OCI-LY3 (cell line): ENCODE data around the gene GNL1.

Experiments used
- H2AFZ ChIP-seq: fragments of 200-600, 300-600 bp; shearing (Covaris generic); 2 replicates; pipeline ENCODE4 v1.6.0; 2014; ENCODE audit warnings: antibody characterized with exemption, low read depth, low read length
- H3K27ac ChIP-seq: fragments of 200-600, 300-600 bp; sonication (generic); 2 replicates; pipeline ENCODE4 v1.5.1; 2014; ENCODE audit warnings: mild to moderate bottlenecking, low read length, moderate library complexity, mixed read lengths
- H3K27me3 ChIP-seq: fragments of 200-600, 300-600 bp; sonication (generic); 2 replicates; pipeline ENCODE4 v1.6.1; 2014; ENCODE audit warnings: low read depth, low read length, mixed read lengths
- H3K36me3 ChIP-seq: fragments of 200-600, 300-600 bp; sonication (generic); replicated peaks from 2 replicates; pipeline ENCODE3; 2014; ENCODE audit warnings: low read depth, low read length, mixed read lengths
- H3K4me1 ChIP-seq: fragments of 300-600, 200-600 bp; sonication (generic); 2 replicates; pipeline ENCODE4 v1.6.1; 2014; ENCODE audit warnings: low read length, mixed read lengths
- H3K4me2 ChIP-seq: fragments of 200-600, 300-600 bp; sonication (generic); 2 replicates; pipeline ENCODE4 v1.6.1; 2014; ENCODE audit warnings: low read length, mixed read lengths
- H3K4me3 ChIP-seq: fragments of 300-600, 200-600 bp; sonication (generic); 2 replicates; pipeline ENCODE4 v1.5.1; 2014; ENCODE audit warnings: antibody characterized with exemption, mild to moderate bottlenecking, low read length, moderate library complexity
- H3K79me2 ChIP-seq: fragments of 300-600, 200-600 bp; shearing (Covaris generic); 2 replicates; pipeline ENCODE4 v1.6.1; 2014; ENCODE audit warnings: mild to moderate bottlenecking, low read length, mixed read lengths
- H3K9ac ChIP-seq: fragments of 300-600, 200-600 bp; shearing (Covaris generic); 2 replicates; pipeline ENCODE4 v1.6.0; 2014; ENCODE audit warnings: mild to moderate bottlenecking, low read length, moderate library complexity
- H3K9me3 ChIP-seq: fragments of 200-600, 300-600 bp; shearing (Covaris generic); 2 replicates; pipeline ENCODE4 v1.6.1; 2014; ENCODE audit warnings: low read length, mixed read lengths; ENCODE audit not compliant: insufficient read depth
- H4K20me1 ChIP-seq: fragments of 200-600, 300-600 bp; sonication (generic); 2 replicates; pipeline ENCODE4 v1.6.1; 2016; ENCODE audit warnings: low read length, mixed read lengths; ENCODE audit not compliant: insufficient read depth
- EZH2phosphoT487 ChIP-seq: fragments of 200-600 bp; shearing (Covaris generic); IDR thresholded peaks from 2 replicates; pipeline ENCODE4 v1.6.1; 2018; ENCODE audit warnings: antibody characterized with exemption, mixed run types, low read depth
- TF ChIP-seq, protein P1 (sequence below): fragments of 200-600, 300-600 bp; sonication (generic); IDR thresholded peaks from 2 replicates; pipeline ENCODE4 v1.5.1; 2014; ENCODE audit warnings: antibody characterized with exemption, low read length, low read depth

GNL1 gene

DNA sequence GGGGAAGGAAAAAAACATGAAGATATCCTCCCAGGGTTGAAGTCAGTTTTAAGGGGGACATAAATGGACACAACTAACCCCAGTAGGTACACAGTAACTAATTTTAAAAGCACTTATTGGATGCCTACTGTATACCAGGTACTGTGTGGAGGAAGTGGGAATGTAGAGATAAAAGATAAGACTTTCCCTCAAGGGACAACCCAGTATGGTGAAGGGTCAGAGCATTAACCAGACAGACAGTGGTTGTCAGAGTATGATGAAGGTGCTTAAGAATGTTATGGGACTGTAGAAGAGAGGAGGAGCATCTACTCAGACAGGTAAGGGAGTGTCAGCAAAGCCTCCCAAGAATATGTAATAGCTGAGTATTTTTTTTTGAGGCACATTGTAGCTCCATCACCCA, 15.9 kb upstream of the GNL1 start:
- Histone ChIP-seq H3K27me3 (no peaks in the 10 kb centered on the region), H2AFZ (no peak overlapping the region), H3K36me3 (no peaks in the 10 kb centered on the region), H3K9ac (peak overlapping the region; percentile 86), H4K20me1 (peaks cover 31% of the 10 kb centered on the region), H3K9me3 (no peaks in the 10 kb centered on the region), H3K27ac (no peak overlapping the region), H3K4me1 (peaks cover 20% of the 10 kb centered on the region), H3K79me2 (peaks cover 55% of the 10 kb centered on the region), H3K4me3 (peak overlapping the region; percentile 99), H3K4me2 (peak overlapping the region; percentile 96)
- no peak for TF ChIP-seq EZH2phosphoT487
- TF ChIP-seq, protein P1, sequence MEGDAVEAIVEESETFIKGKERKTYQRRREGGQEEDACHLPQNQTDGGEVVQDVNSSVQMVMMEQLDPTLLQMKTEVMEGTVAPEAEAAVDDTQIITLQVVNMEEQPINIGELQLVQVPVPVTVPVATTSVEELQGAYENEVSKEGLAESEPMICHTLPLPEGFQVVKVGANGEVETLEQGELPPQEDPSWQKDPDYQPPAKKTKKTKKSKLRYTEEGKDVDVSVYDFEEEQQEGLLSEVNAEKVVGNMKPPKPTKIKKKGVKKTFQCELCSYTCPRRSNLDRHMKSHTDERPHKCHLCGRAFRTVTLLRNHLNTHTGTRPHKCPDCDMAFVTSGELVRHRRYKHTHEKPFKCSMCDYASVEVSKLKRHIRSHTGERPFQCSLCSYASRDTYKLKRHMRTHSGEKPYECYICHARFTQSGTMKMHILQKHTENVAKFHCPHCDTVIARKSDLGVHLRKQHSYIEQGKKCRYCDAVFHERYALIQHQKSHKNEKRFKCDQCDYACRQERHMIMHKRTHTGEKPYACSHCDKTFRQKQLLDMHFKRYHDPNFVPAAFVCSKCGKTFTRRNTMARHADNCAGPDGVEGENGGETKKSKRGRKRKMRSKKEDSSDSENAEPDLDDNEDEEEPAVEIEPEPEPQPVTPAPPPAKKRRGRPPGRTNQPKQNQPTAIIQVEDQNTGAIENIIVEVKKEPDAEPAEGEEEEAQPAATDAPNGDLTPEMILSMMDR = no peak

DNA sequence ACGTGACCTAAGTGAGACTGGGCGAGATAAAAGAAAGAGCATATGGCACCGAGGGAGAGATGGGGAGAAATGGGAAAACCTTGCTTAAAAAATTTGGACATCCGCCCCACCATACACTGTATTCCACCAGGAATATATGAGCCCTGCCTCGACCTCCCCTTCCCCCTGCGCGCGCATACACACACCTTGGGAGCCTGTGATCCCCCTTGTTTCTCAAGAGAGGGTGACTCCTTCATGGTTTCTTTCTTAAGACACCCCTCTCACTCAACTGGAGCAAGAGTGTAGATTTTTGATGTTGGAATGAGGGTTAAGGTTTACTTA, 15.4 kb upstream of the GNL1 start:
- H3K9ac ChIP-seq = peak overlapping the region; percentile 86
- H4K20me1 ChIP-seq = peaks cover 31% of the 10 kb centered on the region
- H3K4me3 ChIP-seq = peak overlapping the region; percentile 99
- no peaks in the 10 kb centered on the region for H3K9me3 ChIP-seq
- peaks cover 51% of the 10 kb centered on the region for H3K79me2 ChIP-seq
- peaks cover 20% of the 10 kb centered on the region for H3K4me1 ChIP-seq
- TF ChIP-seq, protein P1 = no peak
- no peak for TF ChIP-seq EZH2phosphoT487
- no peak overlapping the region for H2AFZ ChIP-seq
- no peaks in the 10 kb centered on the region for H3K27me3 ChIP-seq
- H3K4me2 ChIP-seq = peak overlapping the region; percentile 96
- H3K27ac ChIP-seq = peak overlapping the region; percentile 71
- H3K36me3 ChIP-seq = no peaks in the 10 kb centered on the region

DNA sequence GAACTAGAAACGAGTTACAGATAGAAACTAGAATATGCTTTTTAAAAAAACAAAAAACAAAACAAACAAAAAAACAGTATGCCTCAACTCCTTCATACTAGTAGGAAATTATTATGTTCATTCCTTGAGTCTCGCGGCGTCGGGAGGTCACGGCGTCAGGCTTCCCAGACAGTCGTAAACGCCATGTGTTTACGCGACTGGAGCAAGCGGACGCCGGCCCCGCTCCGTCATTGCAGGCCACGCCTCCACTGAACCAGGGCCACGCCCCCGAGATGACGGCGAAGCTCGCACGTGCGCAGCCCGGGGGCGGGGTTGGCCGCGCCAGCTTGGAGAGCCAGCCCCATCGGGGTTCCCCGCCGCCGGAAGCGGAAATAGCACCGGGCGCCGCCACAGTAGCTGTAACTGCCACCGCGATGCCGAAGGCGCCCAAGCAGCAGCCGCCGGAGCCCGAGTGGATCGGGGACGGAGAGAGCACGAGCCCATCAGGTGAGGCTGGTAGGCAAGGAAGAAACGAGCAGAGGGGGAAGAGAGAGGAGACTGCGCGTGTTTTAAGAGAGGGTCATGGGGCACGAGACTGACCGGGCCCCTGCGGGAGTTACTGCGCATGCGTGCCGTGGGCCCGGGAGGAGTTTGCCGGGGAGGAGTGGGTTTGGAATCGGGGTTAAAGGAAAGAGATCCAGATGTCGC, 14.9 kb upstream of the GNL1 start, which contains the start of gene ABCF1:
ABCF1 (plus strand) TSS at position 368 of the 687 bp plus-strand sequence; CDS start at position 414, 46 bp downstream.
- Histone ChIP-seq H3K9me3 (no peaks in the 10 kb centered on the region), H4K20me1 (peaks cover 31% of the 10 kb centered on the region), H3K27ac (peak within 1 kb of the TSS; percentile 71), H3K36me3 (no peaks in the 10 kb centered on the region), H3K9ac (peak within 1 kb of the TSS; percentile 86), H2AFZ (peak within 1 kb of the TSS; percentile 87), H3K79me2 (peaks cover 47% of the 10 kb centered on the region), H3K4me3 (peak within 1 kb of the TSS; percentile 99), H3K4me1 (peaks cover 20% of the 10 kb centered on the region), H3K27me3 (no peaks in the 10 kb centered on the region), H3K4me2 (peak within 1 kb of the TSS; percentile 96)
- no peak for TF ChIP-seq EZH2phosphoT487
- TF ChIP-seq, protein P1 = no peak

DNA sequence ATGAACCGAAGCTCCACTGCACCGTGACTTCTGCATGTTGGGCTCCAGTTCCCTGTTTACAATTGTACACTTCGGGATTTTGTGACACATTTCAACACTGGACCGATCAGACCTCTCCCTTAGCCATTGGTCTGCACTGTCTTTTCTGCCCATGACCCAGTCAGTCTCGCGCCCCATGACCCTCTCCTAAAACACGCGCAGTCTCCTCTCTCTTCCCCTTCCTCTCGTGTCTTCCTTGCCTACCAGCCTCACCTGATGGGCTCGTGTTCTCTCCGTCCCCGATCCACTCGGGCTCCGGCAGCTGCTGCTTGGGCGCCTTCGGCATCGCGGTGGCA, 14.4 kb upstream of the GNL1 start:
- no peaks in the 10 kb centered on the region for H3K27me3 ChIP-seq
- no peak overlapping the region for H3K27ac ChIP-seq
- H3K4me3 ChIP-seq = peak overlapping the region; percentile 99
- peak overlapping the region; percentile 87 for H2AFZ ChIP-seq
- H3K4me2 ChIP-seq = peak overlapping the region; percentile 87
- peak overlapping the region; percentile 65 for H3K9ac ChIP-seq
- no peaks in the 10 kb centered on the region for H3K36me3 ChIP-seq
- peaks cover 31% of the 10 kb centered on the region for H4K20me1 ChIP-seq
- no peak for TF ChIP-seq EZH2phosphoT487
- TF ChIP-seq, protein P1 = no peak
- peaks cover 44% of the 10 kb centered on the region for H3K79me2 ChIP-seq
- peaks cover 20% of the 10 kb centered on the region for H3K4me1 ChIP-seq
- no peaks in the 10 kb centered on the region for H3K9me3 ChIP-seq
